Measurements from ENCODE around the gene SLC30A2. TPM values are rescaled to one million over a fixed set of nuclear protein-coding genes. Genes with fewer than 3 reads are reported as not detected.

SLC30A2 gene
- total RNA-seq, 2 donors from 2014 or later, result not detected

- Histone ChIP-seq H3K27ac (no peak overlapping the region), H3K27me3 (replicated peaks; ENCODE audit: insufficient read depth) (no peaks in the 10 kb centered on the region), H3K9me3 (no peaks in the 10 kb centered on the region), H3K36me3 (no peaks in the 10 kb centered on the region), H3K4me1 (ENCODE audit: control insufficient read depth in 1 of 2, low read depth in 2 of 2) (no peaks in the 10 kb centered on the region), H3K4me3 (no peak overlapping the region)
- DNase-seq (ENCODE audit: low spot score) (no peak), ATAC-seq (ENCODE audit: insufficient number of reproducible peaks, low FRiP score, low read depth) (no peak)
- no peak for TF ChIP-seq CTCF (IDR thresholded peaks at IDR 0.05)
Observed at GRCh38 chr1:26070296-26070962, 24.5 kb upstream of the SLC30A2 start.

- Histone ChIP-seq H3K4me1 (ENCODE audit: control insufficient read depth in 1 of 2, low read depth in 2 of 2) (no peaks in the 10 kb centered on the region), H3K27ac (no peak overlapping the region), H3K9me3 (no peaks in the 10 kb centered on the region), H3K27me3 (replicated peaks; ENCODE audit: insufficient read depth) (no peaks in the 10 kb centered on the region), H3K4me3 (no peak overlapping the region), H3K36me3 (no peaks in the 10 kb centered on the region)
- no peak for DNase-seq (ENCODE audit: low spot score)
- no peak for ATAC-seq (ENCODE audit: insufficient number of reproducible peaks, low FRiP score, low read depth)
- TF ChIP-seq CTCF (IDR thresholded peaks at IDR 0.05), result no peak
Observed at GRCh38 chr1:26069941-26070295, 24.0 kb upstream of the SLC30A2 start.

- Histone ChIP-seq H3K36me3 (no peaks in the 10 kb centered on the region), H3K4me1 (ENCODE audit: control insufficient read depth in 1 of 2, low read depth in 2 of 2) (no peaks in the 10 kb centered on the region), H3K9me3 (no peaks in the 10 kb centered on the region), H3K4me3 (no peak within 1 kb of the TSS), H3K27me3 (replicated peaks; ENCODE audit: insufficient read depth) (no peaks in the 10 kb centered on the region), H3K27ac (no peak within 1 kb of the TSS)
- ATAC-seq (ENCODE audit: insufficient number of reproducible peaks, low FRiP score, low read depth) (no peak), DNase-seq (ENCODE audit: low spot score) (no peak)
- no peak for TF ChIP-seq CTCF (IDR thresholded peaks at IDR 0.05)
Observed at GRCh38 chr1:26067432-26067911, 21.6 kb upstream of the SLC30A2 start, which contains the start of gene TRIM63. TSS of gene TRIM63 (minus strand) at chr1:26067630. CDS start at chr1:26067494, 136 bp downstream.

GRCh38 chr1:26066857-26067256 lies 20.9 kb upstream of the SLC30A2 start:
- no peak overlapping the region for H3K27ac ChIP-seq
- no peak for TF ChIP-seq CTCF (IDR thresholded peaks at IDR 0.05)
- DNase-seq (ENCODE audit: low spot score) (no peak), ATAC-seq (ENCODE audit: insufficient number of reproducible peaks, low FRiP score, low read depth) (no peak)
- no peaks in the 10 kb centered on the region for H3K27me3 ChIP-seq (replicated peaks; ENCODE audit: insufficient read depth)
- no peaks in the 10 kb centered on the region for H3K9me3 ChIP-seq
- H3K4me3 ChIP-seq, result no peak overlapping the region
- H3K36me3 ChIP-seq, result no peaks in the 10 kb centered on the region
- no peaks in the 10 kb centered on the region for H3K4me1 ChIP-seq (ENCODE audit: control insufficient read depth in 1 of 2, low read depth in 2 of 2)

GRCh38 chr1:26066160-26066559 lies 20.2 kb upstream of the SLC30A2 start:
- no peaks in the 10 kb centered on the region for H3K27me3 ChIP-seq (replicated peaks; ENCODE audit: insufficient read depth)

More at GRCh38 chr1:26066160-26066559, 20.2 kb upstream of the SLC30A2 start:
- Histone ChIP-seq H3K27ac (no peak overlapping the region), H3K4me3 (no peak overlapping the region), H3K9me3 (no peaks in the 10 kb centered on the region), H3K36me3 (no peaks in the 10 kb centered on the region), H3K4me1 (ENCODE audit: control insufficient read depth in 1 of 2, low read depth in 2 of 2) (no peaks in the 10 kb centered on the region)
- no peak for DNase-seq (ENCODE audit: low spot score)
- TF ChIP-seq CTCF (IDR thresholded peaks at IDR 0.05), result no peak
- no peak for ATAC-seq (ENCODE audit: insufficient number of reproducible peaks, low FRiP score, low read depth)
